Keratinocyte (primary cell): Measurements from ENCODE around the gene DIP2C. TPM values are rescaled to one million over a fixed set of nuclear protein-coding genes. Genes with fewer than 3 reads are reported as not detected.

Experiments used
- DNase-seq: peaks from one replicate; pipeline ENCODE4 v3.0.0-alpha.2; 2011; ENCODE audit warnings: low read depth, missing footprints, low spot score
- FAIRE-seq: peaks from 2 replicates; lab custom pipeline; 2011; peaks lifted over from hg19 to GRCh38; lab: Jason Lieb, UNC
- H2AFZ ChIP-seq: 2 replicates; pipeline ENCODE4 v1.6.0; 2012; ENCODE audit warnings: low read length, control low read depth, inconsistent platforms; ENCODE audit not compliant: control insufficient read depth
- H3K27ac ChIP-seq: 2 replicates; pipeline ENCODE4 v1.5.1; 2011; ENCODE audit warnings: low read length; ENCODE audit not compliant: control insufficient read depth, insufficient read depth
- H3K27me3 ChIP-seq: 3 replicates; pipeline ENCODE4 v1.6.0; 2011; ENCODE audit warnings: low read length; ENCODE audit not compliant: control insufficient read depth, insufficient read depth; ENCODE audit errors: extremely low read depth
- H3K36me3 ChIP-seq, 2 experiments: 2 replicates in 1 of 2; 3 replicates in 1 of 2; pipeline ENCODE4 v1.5.1; 2011; ENCODE audit warnings: low read length in 2 of 2, mild to moderate bottlenecking in 1 of 2; ENCODE audit not compliant: control insufficient read depth in 2 of 2, insufficient read depth in 2 of 2; ENCODE audit errors: extremely low read depth in 1 of 2
- H3K4me1 ChIP-seq: 3 replicates; pipeline ENCODE4 v1.5.1; 2011; ENCODE audit warnings: low read length; ENCODE audit not compliant: control insufficient read depth, insufficient read depth; ENCODE audit errors: extremely low read depth
- H3K4me2 ChIP-seq: 3 replicates; pipeline ENCODE4 v1.6.0; 2011; ENCODE audit warnings: low read depth, low read length; ENCODE audit not compliant: control insufficient read depth, insufficient read depth; ENCODE audit errors: extremely low read depth
- H3K4me3 ChIP-seq, 3 experiments: fragments of 200-600 bp in 1 of 3; sonication (generic) in 1 of 3; 2 replicates in 2 of 3; 3 replicates in 1 of 3; pipeline ENCODE4 v1.5.1; 2011 to 2016; ENCODE audit warnings: low read length in 3 of 3, mild to moderate bottlenecking in 3 of 3, control low read depth in 2 of 3, inconsistent platforms in 1 of 3, low read depth in 1 of 3, mixed read lengths in 1 of 3, mixed run types in 1 of 3, moderate library complexity in 1 of 3; ENCODE audit not compliant: control insufficient read depth in 2 of 3, insufficient read depth in 2 of 3; ENCODE audit errors: extremely low read depth in 1 of 3
- H3K79me2 ChIP-seq: 2 replicates; pipeline ENCODE4 v1.6.0; 2012; ENCODE audit warnings: low read length; ENCODE audit not compliant: control insufficient read depth, insufficient read depth
- H3K9ac ChIP-seq: 3 replicates; pipeline ENCODE4 v1.6.0; 2011; ENCODE audit warnings: low read length; ENCODE audit not compliant: control insufficient read depth, insufficient read depth; ENCODE audit errors: extremely low read depth
- H3K9me1 ChIP-seq: 3 replicates; pipeline ENCODE4 v1.6.0; 2011; ENCODE audit warnings: low read length; ENCODE audit not compliant: control insufficient read depth, insufficient read depth; ENCODE audit errors: extremely low read depth
- H3K9me3 ChIP-seq: 2 replicates; pipeline ENCODE4 v1.5.1; 2012; ENCODE audit warnings: low read depth, low read length; ENCODE audit not compliant: control insufficient read depth
- H4K20me1 ChIP-seq: 3 replicates; pipeline ENCODE4 v1.6.0; 2011; ENCODE audit warnings: low read length; ENCODE audit not compliant: control insufficient read depth, insufficient read depth; ENCODE audit errors: extremely low read depth
- CTCF ChIP-seq, 3 experiments: IDR thresholded peaks in 1 of 3; conservative IDR thresholded peaks in 1 of 3; optimal IDR thresholded peaks in 1 of 3; 2 replicates in 2 of 3; 3 replicates in 1 of 3; pipeline versions ENCODE3 to v1.5.1; 2011; ENCODE audit warnings: low read length in 3 of 3, mild to moderate bottlenecking in 3 of 3, moderate library complexity in 2 of 3, control low read depth in 1 of 3, inconsistent platforms in 1 of 3; ENCODE audit not compliant: insufficient read depth in 2 of 3; ENCODE audit errors: extremely low read depth in 1 of 3
- EZH2 ChIP-seq: IDR thresholded peaks from one replicate; pipeline ENCODE4 v1.6.1; 2012; ENCODE audit warnings: inconsistent platforms, mild to moderate bottlenecking, low read length, moderate library complexity
- dilution Hi-C: fragments of 300-500 bp; cut with MboI; formaldehyde crosslinking; loops from one replicate; pipeline ENCODE4 v1.7.0; 2020; ENCODE audit warnings: low sequenced_read_pairs; ENCODE audit not compliant: extremely low pct_ligation_motif_present
- polyA plus RNA-seq, 5 experiments: library from polyadenylated mRNA; depleted of rRNA in 3 of 5; stranded (reverse) in 3 of 5; stranded (forward) in 1 of 5; unstranded in 1 of 5; fragments of >200 nt; gene quantifications; 1 replicate in 1 of 5; 2 replicates in 3 of 5; 3 replicates in 1 of 5; pipeline versions ENCODE4 v1.2.1 to v1.2.3, GENCODE V29; 2011 to 2012; ENCODE audit warnings: missing spikeins in 2 of 5, low read depth in 1 of 5, low replicate concordance in 1 of 5

Gene DIP2C
- polyA plus RNA-seq, 1 donor (not counting 4 experiments of a cell fraction or from before 2014, with no cell fraction given) = 1.3 TPM

GRCh38 chr10:629186-629998 lies 60.1 kb downstream of the DIP2C start:
- H3K4me2 ChIP-seq = no peak overlapping the region
- no peak overlapping the region for H3K4me3 ChIP-seq
- no peaks in the 10 kb centered on the region for H3K9me3 ChIP-seq
- H4K20me1 ChIP-seq = peaks cover 3% of the 10 kb centered on the region
- H3K9me1 ChIP-seq = no peaks in the 10 kb centered on the region
- TF ChIP-seq EZH2 (no peak), CTCF (optimal IDR thresholded peaks at IDR 0.05 in 1 of 3, IDR thresholded peaks at IDR 0.05 in 1 of 3, conservative IDR thresholded peaks at IDR 0.05 in 1 of 3; ENCODE audit: extremely low read depth in 1 of 3, insufficient read depth in 2 of 3, low read length in 3 of 3) (no peak)
- no peak overlapping the region for H3K9ac ChIP-seq
- dilution Hi-C loops = no loop called here
- H2AFZ ChIP-seq = no peak overlapping the region
- H3K4me1 ChIP-seq = no peaks in the 10 kb centered on the region
- H3K27ac ChIP-seq = no peak overlapping the region
- FAIRE-seq = no peak
- H3K36me3 ChIP-seq = peaks cover 0 to 3% of the 10 kb centered on the region in 2 experiments
- no peak for DNase-seq
- H3K27me3 ChIP-seq = no peaks in the 10 kb centered on the region
- H3K79me2 ChIP-seq = no peaks in the 10 kb centered on the region

- no peak for DNase-seq
- Histone ChIP-seq H4K20me1 (peaks cover 3% of the 10 kb centered on the region), H3K79me2 (no peaks in the 10 kb centered on the region), H3K9ac (no peak overlapping the region), H3K36me3 (peaks cover 0 to 3% of the 10 kb centered on the region in 2 experiments), H3K27ac (no peak overlapping the region), H3K4me1 (no peaks in the 10 kb centered on the region), H3K4me3 (no peak overlapping the region), H3K9me1 (no peaks in the 10 kb centered on the region), H2AFZ (no peak overlapping the region), H3K27me3 (no peaks in the 10 kb centered on the region), H3K4me2 (no peak overlapping the region), H3K9me3 (no peaks in the 10 kb centered on the region)
- TF ChIP-seq EZH2 (no peak), CTCF (optimal IDR thresholded peaks at IDR 0.05 in 1 of 3, IDR thresholded peaks at IDR 0.05 in 1 of 3, conservative IDR thresholded peaks at IDR 0.05 in 1 of 3; ENCODE audit: extremely low read depth in 1 of 3, insufficient read depth in 2 of 3, low read length in 3 of 3) (no peak)
- FAIRE-seq = no peak
- dilution Hi-C loops = no loop called here
Measured at GRCh38 chr10:628386-629045, 61.0 kb downstream of the DIP2C start.
